Fibroblast of lung (primary cell): ENCODE data around the gene RUNDC3A. TPM values are rescaled to one million over a fixed set of nuclear protein-coding genes. Genes with fewer than 3 reads are reported as not detected.

Experiments used
- DNase-seq, 2 donors: peaks; one replicate each; pipeline versions ENCODE4 v3.0.0 to v3.0.0-alpha.2; 2010; ENCODE audit warnings: low read depth in 2 of 2
- H2AFZ ChIP-seq: 2 replicates; pipeline ENCODE4 v1.5.1; 2012; ENCODE audit warnings: low read length, control low read depth, inconsistent platforms
- H3K27ac ChIP-seq: 2 replicates; pipeline ENCODE4 v1.5.1; 2011; ENCODE audit warnings: low read length, control low read depth; ENCODE audit not compliant: insufficient read depth
- H3K27me3 ChIP-seq: 2 replicates; pipeline ENCODE4 v1.5.1; 2011; ENCODE audit warnings: mild to moderate bottlenecking, low read length; ENCODE audit not compliant: control insufficient read depth, insufficient read depth
- H3K36me3 ChIP-seq: 2 replicates; pipeline ENCODE4 v1.5.1; 2011; ENCODE audit warnings: low read length; ENCODE audit not compliant: control insufficient read depth, insufficient read depth
- H3K4me1 ChIP-seq: 2 replicates; pipeline ENCODE4 v1.5.1; 2011; ENCODE audit warnings: low read length; ENCODE audit not compliant: control insufficient read depth, insufficient read depth; ENCODE audit errors: extremely low read depth
- H3K4me2 ChIP-seq: 2 replicates; pipeline ENCODE4 v1.5.1; 2011; ENCODE audit warnings: low read length, control low read depth; ENCODE audit not compliant: insufficient read depth; ENCODE audit errors: extremely low read depth
- H3K4me3 ChIP-seq, 4 experiments: fragments of 200-600 bp in 1 of 4; sonication (generic) in 1 of 4; replicated peaks in 1 of 4; 2 replicates each; pipeline ENCODE4 v1.5.1; 2011 to 2016; ENCODE audit warnings: low read length in 4 of 4, low read depth in 3 of 4, mild to moderate bottlenecking in 3 of 4, control low read depth in 2 of 4, inconsistent platforms in 1 of 4, mixed read lengths in 1 of 4; ENCODE audit not compliant: insufficient read depth in 1 of 4; ENCODE audit errors: control extremely low read depth in 1 of 4
- H3K79me2 ChIP-seq: 2 replicates; pipeline ENCODE4 v1.5.1; 2012; ENCODE audit warnings: mild to moderate bottlenecking, low read length, inconsistent platforms; ENCODE audit not compliant: control insufficient read depth, insufficient read depth
- H3K9ac ChIP-seq: 2 replicates; pipeline ENCODE4 v1.5.1; 2011; ENCODE audit warnings: mild to moderate bottlenecking, low read length, control low read depth; ENCODE audit not compliant: insufficient read depth
- H3K9me3 ChIP-seq: 2 replicates; pipeline ENCODE4 v1.5.1; 2012; ENCODE audit warnings: low read depth, low read length; ENCODE audit not compliant: control insufficient read depth, insufficient read depth
- H4K20me1 ChIP-seq: 2 replicates; pipeline ENCODE4 v1.5.1; 2011; ENCODE audit warnings: low read length; ENCODE audit not compliant: control insufficient read depth, insufficient read depth; ENCODE audit errors: extremely low read depth
- EZH2 ChIP-seq: IDR thresholded peaks from 2 replicates; pipeline ENCODE4 v1.5.1; 2012; ENCODE audit warnings: low read length, control low read depth, mild to moderate bottlenecking; ENCODE audit errors: missing control alignments
- polyA plus RNA-seq, 2 donors: library from polyadenylated mRNA; depleted of rRNA in 1 of 2; stranded (reverse) in 1 of 2; unstranded in 1 of 2; fragments of >200 nt; gene quantifications; 2 replicates each; pipeline ENCODE4 v1.2.1, GENCODE V29; 2011 to 2012; ENCODE audit warnings: missing spikeins in 1 of 2
- total RNA-seq: library from RNA; depleted of rRNA; stranded (reverse); fragments of >200 nt; gene quantifications from 2 replicates; pipeline ENCODE4 v1.2.1, GENCODE V29; 2014
- TF ChIP-seq, protein P1 (sequence below), 2 donors: IDR thresholded peaks in 1 of 2; conservative IDR thresholded peaks in 1 of 2; 1 replicate in 1 of 2; 2 replicates in 1 of 2; pipeline ENCODE4 v1.5.1; 2011 to 2012; ENCODE audit warnings: low read length in 2 of 2, control low read depth in 1 of 2, inconsistent platforms in 1 of 2, low read depth in 1 of 2, mild to moderate bottlenecking in 1 of 2

RUNDC3A gene
- total and polyA plus RNA-seq, 2 donors (not counting 1 experiment from before 2014, with no cell fraction given): not detected

DNA sequence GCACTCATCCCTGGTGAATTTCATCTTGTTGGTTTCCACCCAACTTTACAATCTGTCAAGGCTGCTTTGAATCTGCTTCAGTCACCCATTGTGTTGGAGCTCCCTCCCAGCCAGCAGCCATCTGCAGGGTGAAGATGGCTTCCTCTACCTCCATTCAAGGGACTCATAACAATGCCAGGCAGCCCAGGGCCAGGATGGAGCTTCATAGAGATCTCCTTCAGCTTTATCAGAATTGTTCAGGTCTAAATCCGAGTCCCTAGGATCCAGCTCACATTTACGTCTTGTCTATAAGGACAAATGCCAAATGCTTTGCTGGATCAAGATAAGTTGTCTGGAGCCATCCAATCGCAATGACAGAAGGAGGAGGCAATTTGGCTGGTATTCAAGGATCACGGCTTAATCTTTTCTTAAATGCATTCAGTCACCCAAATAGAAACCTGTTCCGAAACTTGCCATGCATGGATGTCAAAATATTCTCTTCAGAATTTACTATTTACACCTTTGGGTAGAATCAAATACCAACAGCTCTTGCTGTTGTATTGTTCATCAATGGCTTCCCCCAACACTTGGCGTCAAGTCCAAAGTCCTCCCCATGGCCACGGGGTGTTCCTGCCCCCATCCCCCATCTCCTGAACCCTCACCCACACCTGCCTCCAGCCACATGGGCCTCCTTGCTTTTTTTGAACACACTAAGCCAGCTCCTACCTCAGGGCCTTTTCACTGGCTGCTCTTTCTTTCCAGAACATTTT lies 59.0 kb downstream of the RUNDC3A start:
- Histone ChIP-seq H3K9me3 (no peaks in the 10 kb centered on the region), H4K20me1 (no peaks in the 10 kb centered on the region), H3K79me2 (no peaks in the 10 kb centered on the region), H3K27ac (no peak overlapping the region), H3K36me3 (no peaks in the 10 kb centered on the region), H3K9ac (no peak overlapping the region), H3K27me3 (peaks cover 20% of the 10 kb centered on the region), H3K4me3 (no peak overlapping the region), H2AFZ (no peak overlapping the region), H3K4me1 (no peaks in the 10 kb centered on the region), H3K4me2 (no peak overlapping the region)
- DNase-seq: no peak
- TF ChIP-seq EZH2: no peak
- TF ChIP-seq, protein P1, sequence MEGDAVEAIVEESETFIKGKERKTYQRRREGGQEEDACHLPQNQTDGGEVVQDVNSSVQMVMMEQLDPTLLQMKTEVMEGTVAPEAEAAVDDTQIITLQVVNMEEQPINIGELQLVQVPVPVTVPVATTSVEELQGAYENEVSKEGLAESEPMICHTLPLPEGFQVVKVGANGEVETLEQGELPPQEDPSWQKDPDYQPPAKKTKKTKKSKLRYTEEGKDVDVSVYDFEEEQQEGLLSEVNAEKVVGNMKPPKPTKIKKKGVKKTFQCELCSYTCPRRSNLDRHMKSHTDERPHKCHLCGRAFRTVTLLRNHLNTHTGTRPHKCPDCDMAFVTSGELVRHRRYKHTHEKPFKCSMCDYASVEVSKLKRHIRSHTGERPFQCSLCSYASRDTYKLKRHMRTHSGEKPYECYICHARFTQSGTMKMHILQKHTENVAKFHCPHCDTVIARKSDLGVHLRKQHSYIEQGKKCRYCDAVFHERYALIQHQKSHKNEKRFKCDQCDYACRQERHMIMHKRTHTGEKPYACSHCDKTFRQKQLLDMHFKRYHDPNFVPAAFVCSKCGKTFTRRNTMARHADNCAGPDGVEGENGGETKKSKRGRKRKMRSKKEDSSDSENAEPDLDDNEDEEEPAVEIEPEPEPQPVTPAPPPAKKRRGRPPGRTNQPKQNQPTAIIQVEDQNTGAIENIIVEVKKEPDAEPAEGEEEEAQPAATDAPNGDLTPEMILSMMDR (conservative IDR thresholded peaks at IDR 0.05 in 1 of 2, IDR thresholded peaks at IDR 0.05 in 1 of 2; ENCODE audit: low read depth in 1 of 2, low read length in 2 of 2): no peak

Other genes with a start within 250 kb of the RUNDC3A start
- gene LSM12, start 241.9 kb upstream of the RUNDC3A start, total RNA-seq: 21.8 and 25.6 TPM in 2 replicates
- gene LSM12, start 241.9 kb upstream of the RUNDC3A start, polyA plus RNA-seq: 79.3 and 86.4 TPM in 2 replicates
- gene G6PC3, start 237.9 kb upstream of the RUNDC3A start, total RNA-seq: 12.3 and 40.0 TPM in 2 replicates
- 76.1 and 113 TPM in 2 replicates for gene G6PC3, start 237.9 kb upstream of the RUNDC3A start, polyA plus RNA-seq
- 66.8 and 125 TPM in 2 replicates for gene HDAC5, start 185.0 kb upstream of the RUNDC3A start, total RNA-seq
- gene HDAC5, start 185.0 kb upstream of the RUNDC3A start, polyA plus RNA-seq: 31.3 and 35.1 TPM in 2 replicates
- gene HROB, start 166.7 kb upstream of the RUNDC3A start, total RNA-seq: 1.0 and 1.5 TPM in 2 replicates
- 1.8 and 4.7 TPM in 2 replicates for gene HROB, start 166.7 kb upstream of the RUNDC3A start, polyA plus RNA-seq
- under 0.01 and 0.17 TPM in 2 replicates for gene ASB16, start 137.9 kb upstream of the RUNDC3A start, total RNA-seq
- 0.07 TPM in 1 of 2 replicates, not detected in the other for gene ASB16, start 137.9 kb upstream of the RUNDC3A start, polyA plus RNA-seq
- gene TMUB2, start 121.6 kb upstream of the RUNDC3A start, total RNA-seq: 36.2 and 45.4 TPM in 2 replicates
- 33.1 and 37.3 TPM in 2 replicates for gene TMUB2, start 121.6 kb upstream of the RUNDC3A start, polyA plus RNA-seq
- gene ATXN7L3, start 108.7 kb upstream of the RUNDC3A start, total RNA-seq: 33.6 and 36.5 TPM in 2 replicates
- 31.8 and 34.8 TPM in 2 replicates for gene ATXN7L3, start 108.7 kb upstream of the RUNDC3A start, polyA plus RNA-seq
- gene UBTF, start 88.9 kb upstream of the RUNDC3A start, total RNA-seq: 42.1 and 49.8 TPM in 2 replicates
- gene UBTF, start 88.9 kb upstream of the RUNDC3A start, polyA plus RNA-seq: 25.1 and 34.3 TPM in 2 replicates
- not detected in 2 replicates for gene SLC4A1, start 40.5 kb upstream of the RUNDC3A start, total RNA-seq
- gene SLC4A1, start 40.5 kb upstream of the RUNDC3A start, polyA plus RNA-seq: not detected in 2 replicates
- gene SLC25A39, start 16.2 kb downstream of the RUNDC3A start, total RNA-seq: 47.0 and 70.2 TPM in 2 replicates
- gene SLC25A39, start 16.2 kb downstream of the RUNDC3A start, polyA plus RNA-seq: 35.3 and 61.1 TPM in 2 replicates
- 315 and 448 TPM in 2 replicates for gene GRN, start 36.7 kb downstream of the RUNDC3A start, total RNA-seq
- 146 and 151 TPM in 2 replicates for gene GRN, start 36.7 kb downstream of the RUNDC3A start, polyA plus RNA-seq
- 5.0 and 6.4 TPM in 2 replicates for gene FAM171A2, start 55.3 kb downstream of the RUNDC3A start, total RNA-seq
- 1.4 and 1.7 TPM in 2 replicates for gene FAM171A2, start 55.3 kb downstream of the RUNDC3A start, polyA plus RNA-seq
- 0.26 and 0.66 TPM in 2 replicates for gene ITGA2B, start 81.0 kb downstream of the RUNDC3A start, total RNA-seq
- 0.06 and 0.10 TPM in 2 replicates for gene ITGA2B, start 81.0 kb downstream of the RUNDC3A start, polyA plus RNA-seq
- 13.4 and 19.3 TPM in 2 replicates for gene GPATCH8, start 194.8 kb downstream of the RUNDC3A start, total RNA-seq
- gene GPATCH8, start 194.8 kb downstream of the RUNDC3A start, polyA plus RNA-seq: 13.7 and 14.0 TPM in 2 replicates
- 14.6 and 20.3 TPM in 2 replicates for gene FZD2, start 248.9 kb downstream of the RUNDC3A start, total RNA-seq
- 14.0 and 23.2 TPM in 2 replicates for gene FZD2, start 248.9 kb downstream of the RUNDC3A start, polyA plus RNA-seq